ENCODE results near the gene STXBP5. TPM values are rescaled to one million over a fixed set of nuclear protein-coding genes. Genes with fewer than 3 reads are reported as not detected.
"Not testable (repeated sequence)": the region's sequence is repeated elsewhere in the genome, so short reads cannot be mapped to it uniquely, and the experiment has no call there.

STXBP5 gene
- total and polyA plus RNA-seq, 8 donors: 11.1 to 27.7 (median 13.3) TPM

- intact Hi-C loops (cut with DNase I): no loop called here
- Histone ChIP-seq H3K4me3 (no peak overlapping the region), H3K4me1 (no peaks in the 10 kb centered on the region), H3K27me3 (no peaks in the 10 kb centered on the region), H3K27ac (no peak overlapping the region), H3K9me3 (peaks cover 0 to 3% of the 10 kb centered on the region in 2 donors), H3K36me3 (peaks cover 0 to 31% of the 10 kb centered on the region in 2 donors)
- no peak for TF ChIP-seq CTCF (IDR thresholded peaks at IDR 0.05)
- no peak for ATAC-seq
- no peak for DNase-seq
Observed at GRCh38 chr6:147248859-147249258, 44.6 kb downstream of the STXBP5 start.

GRCh38 chr6:147251072-147251471 is 46.9 kb downstream of the STXBP5 start:
- H3K4me1 ChIP-seq: no peaks in the 10 kb centered on the region
- H3K27me3 ChIP-seq: no peaks in the 10 kb centered on the region
- no peak for ATAC-seq
- no peak overlapping the region for H3K27ac ChIP-seq
- peaks cover 0 to 3% of the 10 kb centered on the region in 2 donors for H3K9me3 ChIP-seq
- H3K4me3 ChIP-seq: no peak overlapping the region
- TF ChIP-seq CTCF (IDR thresholded peaks at IDR 0.05): no peak
- intact Hi-C loops (cut with DNase I): no loop called here
- peak in 1 of 4 donors; percentile 8 for DNase-seq
- H3K36me3 ChIP-seq: peaks cover 0 to 23% of the 10 kb centered on the region in 2 donors

GRCh38 chr6:147254929-147255473 is 50.8 kb downstream of the STXBP5 start:
- H3K4me1 ChIP-seq; intact Hi-C loops (cut with DNase I): not testable (repeated sequence)

GRCh38 chr6:147255948-147256674 is 51.9 kb downstream of the STXBP5 start:
- H3K27ac ChIP-seq: no peak overlapping the region
- DNase-seq: no peak
- no peak overlapping the region for H3K4me3 ChIP-seq
- no peak for ATAC-seq
- no peak for TF ChIP-seq CTCF (IDR thresholded peaks at IDR 0.05)
- H3K9me3 ChIP-seq: peaks cover 0 to 3% of the 10 kb centered on the region in 2 donors
- no peaks in the 10 kb centered on the region for H3K4me1 ChIP-seq
- no peaks in the 10 kb centered on the region for H3K27me3 ChIP-seq
- intact Hi-C loops (cut with DNase I): no loop called here
- peaks cover 0 to 14% of the 10 kb centered on the region in 2 donors for H3K36me3 ChIP-seq

More at GRCh38 chr6:147254929-147255473, 50.8 kb downstream of the STXBP5 start:
- H3K4me3 ChIP-seq, H3K9me3 ChIP-seq, H3K27me3 ChIP-seq, H3K27ac ChIP-seq, ATAC-seq: not testable (repeated sequence)
- peaks cover 0 to 23% of the 10 kb centered on the region in 2 donors for H3K36me3 ChIP-seq
- DNase-seq: peak in 1 of 4 donors; percentile 2

- Histone ChIP-seq H3K27me3 (no peaks in the 10 kb centered on the region), H3K27ac (no peak overlapping the region), H3K4me1 (no peaks in the 10 kb centered on the region), H3K9me3 (no peaks in the 10 kb centered on the region), H3K4me3 (no peak overlapping the region), H3K36me3 (peaks cover 0 to 3% of the 10 kb centered on the region in 2 donors)
- ATAC-seq: no peak
- TF ChIP-seq CTCF (IDR thresholded peaks at IDR 0.05): no peak
- intact Hi-C loops (cut with DNase I): no loop called here
- peak in 1 of 4 donors; percentile 12 for DNase-seq
Observed at GRCh38 chr6:147257760-147258159, 53.5 kb downstream of the STXBP5 start.
